Cardiac fibroblast (primary cell): ENCODE data around the gene STARD13.

ENCODE experiments used
- DNase-seq, 2 donors: peaks; one replicate each; pipeline versions ENCODE4 v3.0.0 to v3.0.0-alpha.2; 2010; ENCODE audit warnings: low read depth in 2 of 2
- H3K4me3 ChIP-seq, 2 donors: replicated peaks in 1 of 2; 1 replicate in 1 of 2; 2 replicates in 1 of 2; pipeline ENCODE4 v1.5.1; 2011; ENCODE audit warnings: low read depth in 2 of 2, low read length in 2 of 2, mild to moderate bottlenecking in 2 of 2, moderate library complexity in 1 of 2
- CTCF ChIP-seq: IDR thresholded peaks from one replicate; pipeline ENCODE4 v1.5.1; 2011; ENCODE audit warnings: low read depth, mild to moderate bottlenecking, low read length, inconsistent platforms

Gene STARD13

GRCh38 chr13:33283195-33283911 is 2.2 kb downstream of the STARD13 start:
- peak overlapping the region; percentile 68 to 81 for H3K4me3 ChIP-seq
- no peak for TF ChIP-seq CTCF
- peak in 1 of 2 donors; percentile 43 for DNase-seq

GRCh38 chr13:33281951-33282595 is 3.5 kb downstream of the STARD13 start:
- no peak for TF ChIP-seq CTCF
- peak overlapping the region in 1 of 2 donors; percentile 81 for H3K4me3 ChIP-seq
- peak in 1 of 2 donors; percentile 87 for DNase-seq

- no peak for TF ChIP-seq CTCF
- no peak overlapping the region for H3K4me3 ChIP-seq
- peak in 1 of 2 donors; percentile 58 for DNase-seq
Observed at GRCh38 chr13:33280923-33281322, 4.6 kb downstream of the STARD13 start.

- DNase-seq = no peak
- no peak overlapping the region for H3K4me3 ChIP-seq
- TF ChIP-seq CTCF = no peak
Observed at GRCh38 chr13:33280279-33280905, 5.2 kb downstream of the STARD13 start.

GRCh38 chr13:33279414-33280278 is 5.9 kb downstream of the STARD13 start:
- no peak overlapping the region for H3K4me3 ChIP-seq
- peak; percentile 64 to 93 for DNase-seq
- no peak for TF ChIP-seq CTCF

GRCh38 chr13:33278913-33279312 is 6.6 kb downstream of the STARD13 start:
- no peak overlapping the region for H3K4me3 ChIP-seq
- no peak for TF ChIP-seq CTCF
- no peak for DNase-seq
